Measurements from ENCODE around the gene NIPA2.

NIPA2 gene

GRCh38 chr15:22877607-22878006 lies 39.1 kb downstream of the NIPA2 start:
- DNase-seq (ENCODE audit: low spot score): no peak

- DNase-seq (ENCODE audit: low spot score): no peak
Observed at GRCh38 chr15:22878103-22878502, 39.6 kb downstream of the NIPA2 start.

GRCh38 chr15:22880068-22880980 lies 41.9 kb downstream of the NIPA2 start:
- DNase-seq (ENCODE audit: low spot score): no peak

GRCh38 chr15:22880981-22881738 lies 42.7 kb downstream of the NIPA2 start:
- no peak for DNase-seq (ENCODE audit: low spot score)

- DNase-seq (ENCODE audit: low spot score): no peak
Observed at GRCh38 chr15:22881739-22882440, 43.4 kb downstream of the NIPA2 start.

GRCh38 chr15:22883196-22883595 lies 44.7 kb downstream of the NIPA2 start:
- DNase-seq (ENCODE audit: low spot score): no peak

GRCh38 chr15:22884344-22884743 lies 45.9 kb downstream of the NIPA2 start:
- DNase-seq (ENCODE audit: low spot score): no peak

GRCh38 chr15:22885120-22885519 lies 46.7 kb downstream of the NIPA2 start:
- DNase-seq (ENCODE audit: low spot score): no peak

- peak; percentile 92 for DNase-seq (ENCODE audit: low spot score)
Observed at GRCh38 chr15:22887157-22887951, 48.9 kb downstream of the NIPA2 start.

- DNase-seq (ENCODE audit: low spot score): peak; percentile 97
Observed at GRCh38 chr15:22888120-22888859, 49.8 kb downstream of the NIPA2 start.

GRCh38 chr15:22889146-22889818 lies 50.8 kb downstream of the NIPA2 start:
- no peak for DNase-seq (ENCODE audit: low spot score)

GRCh38 chr15:22890296-22890695 lies 51.8 kb downstream of the NIPA2 start:
- no peak for DNase-seq (ENCODE audit: low spot score)

- no peak for DNase-seq (ENCODE audit: low spot score)
Observed at GRCh38 chr15:22891426-22892210, 53.2 kb downstream of the NIPA2 start.

GRCh38 chr15:22892333-22892732 lies 53.9 kb downstream of the NIPA2 start:
- no peak for DNase-seq (ENCODE audit: low spot score)

GRCh38 chr15:22893081-22893480 lies 54.6 kb downstream of the NIPA2 start:
- DNase-seq (ENCODE audit: low spot score): no peak

GRCh38 chr15:22893881-22894280 lies 55.4 kb downstream of the NIPA2 start:
- DNase-seq (ENCODE audit: low spot score): no peak

- no peak for DNase-seq (ENCODE audit: low spot score)
Observed at GRCh38 chr15:22895465-22896190, 57.2 kb downstream of the NIPA2 start.

- DNase-seq (ENCODE audit: low spot score): no peak
Observed at GRCh38 chr15:22902046-22902445, 63.6 kb downstream of the NIPA2 start.

- DNase-seq (ENCODE audit: low spot score): no peak
Observed at GRCh38 chr15:22902578-22902977, 64.1 kb downstream of the NIPA2 start.
